ENCODE data around the gene SLC1A1.
"Not testable (repeated sequence)": the region's sequence is repeated elsewhere in the genome, so short reads cannot be mapped to it uniquely, and the experiment has no call there.

Gene SLC1A1

GRCh38 chr9:4507306-4508130, 17.2 kb downstream of the SLC1A1 start:
- no peak for DNase-seq

- no peak for DNase-seq
Measured at GRCh38 chr9:4508246-4508906, 18.1 kb downstream of the SLC1A1 start.

GRCh38 chr9:4508907-4509589, 18.8 kb downstream of the SLC1A1 start:
- no peak for DNase-seq

GRCh38 chr9:4509590-4509984, 19.3 kb downstream of the SLC1A1 start:
- no peak for DNase-seq

GRCh38 chr9:4510546-4511322, 20.5 kb downstream of the SLC1A1 start:
- no peak for DNase-seq

- no peak for DNase-seq
Measured at GRCh38 chr9:4514252-4515128, 24.2 kb downstream of the SLC1A1 start.

GRCh38 chr9:4515958-4516375, 25.7 kb downstream of the SLC1A1 start:
- peak; percentile 48 for DNase-seq

GRCh38 chr9:4517274-4517673, 27.0 kb downstream of the SLC1A1 start:
- DNase-seq: no peak

- DNase-seq: no peak
Measured at GRCh38 chr9:4519604-4520003, 29.3 kb downstream of the SLC1A1 start.

GRCh38 chr9:4520055-4520454, 29.8 kb downstream of the SLC1A1 start:
- DNase-seq: no peak

GRCh38 chr9:4530375-4530774, 40.1 kb downstream of the SLC1A1 start:
- DNase-seq: no peak

GRCh38 chr9:4530831-4531230, 40.6 kb downstream of the SLC1A1 start:
- not testable (repeated sequence) for DNase-seq

- not testable (repeated sequence) for DNase-seq
Measured at GRCh38 chr9:4531355-4531754, 41.1 kb downstream of the SLC1A1 start.

- DNase-seq: not testable (repeated sequence)
Measured at GRCh38 chr9:4533881-4534280, 43.6 kb downstream of the SLC1A1 start.

- not testable (repeated sequence) for DNase-seq
Measured at GRCh38 chr9:4536196-4536595, 45.9 kb downstream of the SLC1A1 start.

- no peak for DNase-seq
Measured at GRCh38 chr9:4537581-4537980, 47.3 kb downstream of the SLC1A1 start.

- no peak for DNase-seq
Measured at GRCh38 chr9:4538107-4538506, 47.8 kb downstream of the SLC1A1 start.

GRCh38 chr9:4538621-4539020, 48.4 kb downstream of the SLC1A1 start:
- no peak for DNase-seq

GRCh38 chr9:4540425-4540824, 50.2 kb downstream of the SLC1A1 start:
- DNase-seq: no peak

- no peak for DNase-seq
Measured at GRCh38 chr9:4541281-4541680, 51.0 kb downstream of the SLC1A1 start.

GRCh38 chr9:4541856-4542255, 51.6 kb downstream of the SLC1A1 start:
- no peak for DNase-seq

- DNase-seq: not testable (repeated sequence)
Measured at GRCh38 chr9:4544714-4545113, 54.4 kb downstream of the SLC1A1 start.

Measured in NCI-H2171 treated with DMSO at 0.1 percent for 48 hours (cell line).